Keratinocyte (primary cell): ENCODE results near the gene PLA2G12B.

Experiments used
- CTCF ChIP-seq, 3 experiments: IDR thresholded peaks in 1 of 3; conservative IDR thresholded peaks in 1 of 3; optimal IDR thresholded peaks in 1 of 3; 2 replicates in 2 of 3; 3 replicates in 1 of 3; pipeline versions ENCODE3 to v1.5.1; 2011; ENCODE audit warnings: low read length in 3 of 3, mild to moderate bottlenecking in 3 of 3, moderate library complexity in 2 of 3, control low read depth in 1 of 3, inconsistent platforms in 1 of 3; ENCODE audit not compliant: insufficient read depth in 2 of 3; ENCODE audit errors: extremely low read depth in 1 of 3
- EZH2 ChIP-seq: IDR thresholded peaks from one replicate; pipeline ENCODE4 v1.6.1; 2012; ENCODE audit warnings: inconsistent platforms, mild to moderate bottlenecking, low read length, moderate library complexity

GRCh38 chr10:72954596-72955554 lies at the start of gene PLA2G12B:
- TF ChIP-seq CTCF (optimal IDR thresholded peaks at IDR 0.05 in 1 of 3, IDR thresholded peaks at IDR 0.05 in 1 of 3, conservative IDR thresholded peaks at IDR 0.05 in 1 of 3; ENCODE audit: extremely low read depth in 1 of 3, insufficient read depth in 2 of 3, low read length in 3 of 3) (no peak), EZH2 (no peak)
